K562 (cell line): ENCODE results near the gene VEZF1. TPM values are rescaled to one million over a fixed set of nuclear protein-coding genes. Genes with fewer than 3 reads are reported as not detected.
A peak's percentile ranks its signal among the peaks of the same experiment; 100 is the strongest.

ENCODE experiments used
- ATAC-seq: fragments of 200-7000 bp; cut with Tn5 transposase; 3 replicates; pipeline ENCODE4 v1.9.1; 2020; ENCODE audit warnings: moderate library complexity
- BruUV-seq: library from RNA; stranded (reverse); fragments of 400-500 nt; replicated peaks from 2 replicates; lab custom pipeline; 2021; lab: Mats Ljungman, UMichigan
- CTCF ChIA-PET: fragments of 300-600 bp; formaldehyde crosslinking; extraction: SDS; loops from one replicate; lab custom pipeline; 2021; ENCODE audit warnings: low intra/inter-chr PET ratio; lab: Yijun Ruan, JAX
- POLR2A ChIA-PET: fragments of 300-600, 350-650 bp; sonication (Branson Sonifier 250); formaldehyde crosslinking; extraction: SDS; loops from one replicate; lab custom pipeline; 2021; ENCODE audit warnings: antibody characterized with exemption, inconsistent platforms; lab: Yijun Ruan, JAX
- DNase-seq, 4 experiments: peaks; one replicate each; pipeline versions ENCODE4 v3.0.0 to v3.0.0-alpha.2; 2011 to 2018; ENCODE audit warnings: low spot score in 3 of 4, mixed read lengths in 3 of 4; ENCODE audit errors: extremely low read depth in 1 of 4
- FAIRE-seq: peaks from 2 replicates; lab custom pipeline; 2011; peaks lifted over from hg19 to GRCh38; lab: Jason Lieb, UNC
- H2AFZ ChIP-seq: 2 replicates; pipeline ENCODE4 v1.6.0; 2011; ENCODE audit warnings: low read depth, low read length, control low read depth, inconsistent platforms
- H3K27ac ChIP-seq: fragments of 200-600 bp; 3 replicates; pipeline ENCODE4 v1.8.0; 2011; ENCODE audit warnings: low read depth, mild to moderate bottlenecking, control low read depth, inconsistent platforms, low read length, moderate library complexity, mixed read lengths; ENCODE audit errors: extremely low read depth
- H3K27me3 ChIP-seq, 2 experiments: fragments of 300-600 bp in 1 of 2; 2 replicates in 1 of 2; 3 replicates in 1 of 2; pipeline versions ENCODE4 v1.6.0 to v1.8.0; 2011; ENCODE audit warnings: inconsistent platforms in 2 of 2, low read length in 2 of 2, mild to moderate bottlenecking in 1 of 2, mixed read lengths in 1 of 2, moderate library complexity in 1 of 2; ENCODE audit not compliant: control insufficient read depth in 2 of 2, insufficient read depth in 2 of 2
- H3K36me3 ChIP-seq: fragments of 300-600 bp; 3 replicates; pipeline ENCODE4 v1.8.0; 2011; ENCODE audit warnings: mild to moderate bottlenecking, low read length, inconsistent platforms; ENCODE audit not compliant: control insufficient read depth, insufficient read depth
- H3K4me1 ChIP-seq, 2 experiments: fragments of 200-600 bp in 1 of 2; replicated peaks in 1 of 2; 2 replicates in 1 of 2; 3 replicates in 1 of 2; pipeline versions ENCODE4 v1.5.1 to v1.8.0; 2011; ENCODE audit warnings: inconsistent platforms in 2 of 2, low read length in 2 of 2, mild to moderate bottlenecking in 1 of 2, mixed read lengths in 1 of 2, moderate library complexity in 1 of 2; ENCODE audit not compliant: control insufficient read depth in 2 of 2, insufficient read depth in 2 of 2
- H3K4me2 ChIP-seq: 2 replicates; pipeline ENCODE4 v1.6.1; 2011; ENCODE audit warnings: low read length, control low read depth, inconsistent platforms, mixed read lengths; ENCODE audit not compliant: insufficient read depth
- H3K4me3 ChIP-seq: fragments of 200-600 bp; sonication (generic), shearing (Covaris generic); 2 replicates; pipeline ENCODE4 v1.5.1; 2016; ENCODE audit warnings: control low read depth, inconsistent platforms
- H3K79me2 ChIP-seq: fragments of 200-600 bp; 3 replicates; pipeline ENCODE4 v1.8.0; 2011; ENCODE audit warnings: low read length, inconsistent platforms; ENCODE audit not compliant: control insufficient read depth, insufficient read depth
- H3K9ac ChIP-seq, 2 experiments: 2 replicates each; pipeline versions ENCODE4 v1.6.0 to v1.6.1; 2011; ENCODE audit warnings: low read depth in 2 of 2, low read length in 2 of 2, control low read depth in 1 of 2, inconsistent platforms in 1 of 2, mild to moderate bottlenecking in 1 of 2, mixed read lengths in 1 of 2; ENCODE audit not compliant: insufficient read depth in 1 of 2
- H3K9me1 ChIP-seq: one replicate; pipeline ENCODE4 v1.6.0; 2011; ENCODE audit warnings: inconsistent platforms, mild to moderate bottlenecking, low read length, moderate library complexity; ENCODE audit not compliant: control insufficient read depth, insufficient read depth
- H3K9me3 ChIP-seq: replicated peaks from 2 replicates; pipeline ENCODE4 v1.5.1; 2011; ENCODE audit warnings: low read depth, low read length, inconsistent platforms; ENCODE audit not compliant: control insufficient read depth, insufficient read depth
- H4K20me1 ChIP-seq: replicated peaks from 2 replicates; pipeline ENCODE4 v1.6.1; 2011; ENCODE audit warnings: low read length, inconsistent platforms, mixed read lengths; ENCODE audit not compliant: control insufficient read depth, insufficient read depth
- ILF3 ChIP-seq: fragments of 450-650 bp; IDR thresholded peaks from 2 replicates; pipeline ENCODE4 v1.6.1; 2018; ENCODE audit warnings: antibody characterized with exemption, mild to moderate bottlenecking, moderate library complexity, borderline replicate concordance
- POLR2AphosphoS2 ChIP-seq: IDR thresholded peaks from 2 replicates; pipeline ENCODE4 v1.6.1; 2012; ENCODE audit warnings: low read length, improper control_type of control experiment
- POLR2B ChIP-seq: fragments of 450-650 bp; IDR thresholded peaks from 2 replicates; pipeline ENCODE4 v1.6.1; 2018; ENCODE audit warnings: low read depth; ENCODE audit not compliant: partially characterized antibody
- SETDB1 ChIP-seq: IDR thresholded peaks from one replicate; pipeline ENCODE4 v1.6.1; 2012; ENCODE audit warnings: low read length, control low read depth, inconsistent platforms
- WGBS: fragments of 100-300 bp; shearing (Covaris generic); methylation state at CpG from one replicate; pipeline ENCODE4 v1.1.6; 2016; ENCODE audit warnings: low coverage, mixed read lengths; ENCODE audit not compliant: insufficient coverage; ENCODE audit errors: missing lambda C conversion rate; 5-methylcytosine and 5-hydroxymethylcytosine counted together
- in situ Hi-C: fragments of 300-500 bp; cut with MboI; formaldehyde crosslinking; loops from 4 replicates; pipeline ENCODE4 v1.15.0; 2018; ENCODE audit warnings: inconsistent platforms, mixed read lengths
- intact Hi-C: fragments of 100-400 bp; cut with micrococcal nuclease; formaldehyde crosslinking; loops from 2 replicates; pipeline ENCODE4 v1.14.2; 2022
- polyA plus RNA-seq, 8 experiments: library from polyadenylated mRNA; depleted of rRNA in 4 of 8; stranded (reverse) in 5 of 8; unstranded in 3 of 8; fragments of >200 nt; fragmentation: Nextera tagmentation in 2 of 8; fragmentation: Illumina TruSeq in 1 of 8; extraction: Ambion mirVana in 2 of 8; extraction: Trizol in 1 of 8; gene quantifications; 2 replicates each; pipeline versions ENCODE4 v1.2.1 to v1.2.3, GENCODE V29; 2011 to 2014; ENCODE audit warnings: inconsistent platforms in 1 of 8, missing spikeins in 1 of 8
- total RNA-seq, 7 experiments: library from RNA; depleted of rRNA in 6 of 7; stranded (reverse); fragments of >200 nt in 6 of 7; fragmentation: Illumina TruSeq in 2 of 7; extraction: Trizol in 2 of 7; gene quantifications; 2 replicates each; pipeline versions ENCODE4 v1.2.1 to v1.2.3, GENCODE V29; 2011 to 2021; ENCODE audit warnings: low replicate concordance in 1 of 7
- TF ChIP-seq, protein P1 (sequence below), 2 experiments: fragments of 450-650 bp in 1 of 2; sonication (generic) in 1 of 2; formaldehyde crosslinking; conservative IDR thresholded peaks; 2 replicates each; pipeline versions ENCODE4 v1.4.0 to v1.8.1; 2020 to 2022; ENCODE audit warnings: mild to moderate bottlenecking in 1 of 2, missing genetic modification reagents in 1 of 2
- TF ChIP-seq, protein P2 (sequence below), 2 experiments: fragments of 450-650 bp in 1 of 2; IDR thresholded peaks; 2 replicates each; pipeline ENCODE4 v1.6.1; 2011 to 2017; ENCODE audit warnings: low read depth in 2 of 2, antibody characterized with exemption in 1 of 2, borderline replicate concordance in 1 of 2, low read length in 1 of 2, mild to moderate bottlenecking in 1 of 2, mixed read lengths in 1 of 2; ENCODE audit not compliant: control insufficient read depth in 1 of 2
- TF ChIP-seq, protein P3 (sequence below): sonication (generic); formaldehyde crosslinking; IDR thresholded peaks from 2 replicates; pipeline ENCODE4 v1.8.1; 2023; ENCODE audit warnings: mild to moderate bottlenecking, missing genetic modification reagents
- TF ChIP-seq, protein P4 (sequence below): IDR thresholded peaks from 2 replicates; pipeline ENCODE4 v1.6.1; 2011; ENCODE audit warnings: borderline replicate concordance, low read depth, mild to moderate bottlenecking, moderate library complexity, low read length; ENCODE audit not compliant: insufficient read depth, poor library complexity, severe bottlenecking
- TF ChIP-seq, protein P5 (sequence below): fragments of 450-650 bp; formaldehyde crosslinking; IDR thresholded peaks from 2 replicates; pipeline ENCODE4 v1.4.0; 2022; ENCODE audit warnings: mild to moderate bottlenecking, moderate library complexity

The VEZF1 gene
- total and polyA plus RNA-seq, 9 of the 15 experiments (the other 6 are each of a cell fraction or from before 2014, with no cell fraction given): 9.5 to 33.4 (median 22.1) TPM

DNA sequence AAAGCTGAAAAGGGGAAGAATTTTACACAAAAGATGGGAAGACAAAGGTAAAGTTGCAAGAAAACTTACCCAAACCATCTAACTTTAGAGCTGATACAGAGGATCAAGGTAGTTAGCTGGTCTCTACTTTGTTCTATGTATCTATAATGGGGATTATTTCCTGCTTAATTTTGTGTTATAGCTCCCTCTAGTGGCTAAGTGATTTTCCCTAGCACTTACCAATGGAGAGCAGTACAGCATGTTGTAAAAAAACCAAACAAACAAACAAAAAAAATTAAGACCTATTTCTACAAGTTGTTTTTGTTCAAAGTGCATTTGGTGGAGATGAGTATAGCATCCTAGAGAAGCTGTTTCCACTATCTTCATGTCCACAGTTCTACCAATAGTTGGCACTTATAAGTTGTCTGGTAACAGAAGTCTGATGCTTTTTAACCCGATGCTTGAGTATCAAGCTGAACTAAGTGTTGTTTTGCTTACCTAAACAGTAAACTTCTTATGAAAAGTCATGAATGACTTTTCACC lies 11.5 kb upstream of the VEZF1 start:
- DNase-seq: peak in 2 of 4 experiments; percentile 43 to 74
- H3K27ac ChIP-seq: no peak overlapping the region
- TF ChIP-seq ILF3 (0 out of 2 replicates have a peak, but pooled peaks have one; percentile 39), POLR2B (peak; percentile 76), POLR2AphosphoS2 (peak; percentile 88), SETDB1 (no peak)
- TF ChIP-seq, protein P1, sequence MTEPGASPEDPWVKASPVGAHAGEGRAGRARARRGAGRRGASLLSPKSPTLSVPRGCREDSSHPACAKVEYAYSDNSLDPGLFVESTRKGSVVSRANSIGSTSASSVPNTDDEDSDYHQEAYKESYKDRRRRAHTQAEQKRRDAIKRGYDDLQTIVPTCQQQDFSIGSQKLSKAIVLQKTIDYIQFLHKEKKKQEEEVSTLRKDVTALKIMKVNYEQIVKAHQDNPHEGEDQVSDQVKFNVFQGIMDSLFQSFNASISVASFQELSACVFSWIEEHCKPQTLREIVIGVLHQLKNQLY (CRISPR knock-in tag; conservative IDR thresholded peaks at IDR 0.05): no peak
- TF ChIP-seq, protein P2, sequence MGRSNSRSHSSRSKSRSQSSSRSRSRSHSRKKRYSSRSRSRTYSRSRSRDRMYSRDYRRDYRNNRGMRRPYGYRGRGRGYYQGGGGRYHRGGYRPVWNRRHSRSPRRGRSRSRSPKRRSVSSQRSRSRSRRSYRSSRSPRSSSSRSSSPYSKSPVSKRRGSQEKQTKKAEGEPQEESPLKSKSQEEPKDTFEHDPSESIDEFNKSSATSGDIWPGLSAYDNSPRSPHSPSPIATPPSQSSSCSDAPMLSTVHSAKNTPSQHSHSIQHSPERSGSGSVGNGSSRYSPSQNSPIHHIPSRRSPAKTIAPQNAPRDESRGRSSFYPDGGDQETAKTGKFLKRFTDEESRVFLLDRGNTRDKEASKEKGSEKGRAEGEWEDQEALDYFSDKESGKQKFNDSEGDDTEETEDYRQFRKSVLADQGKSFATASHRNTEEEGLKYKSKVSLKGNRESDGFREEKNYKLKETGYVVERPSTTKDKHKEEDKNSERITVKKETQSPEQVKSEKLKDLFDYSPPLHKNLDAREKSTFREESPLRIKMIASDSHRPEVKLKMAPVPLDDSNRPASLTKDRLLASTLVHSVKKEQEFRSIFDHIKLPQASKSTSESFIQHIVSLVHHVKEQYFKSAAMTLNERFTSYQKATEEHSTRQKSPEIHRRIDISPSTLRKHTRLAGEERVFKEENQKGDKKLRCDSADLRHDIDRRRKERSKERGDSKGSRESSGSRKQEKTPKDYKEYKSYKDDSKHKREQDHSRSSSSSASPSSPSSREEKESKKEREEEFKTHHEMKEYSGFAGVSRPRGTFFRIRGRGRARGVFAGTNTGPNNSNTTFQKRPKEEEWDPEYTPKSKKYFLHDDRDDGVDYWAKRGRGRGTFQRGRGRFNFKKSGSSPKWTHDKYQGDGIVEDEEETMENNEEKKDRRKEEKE (IDR thresholded peaks at IDR 0.05; ENCODE audit: borderline replicate concordance in 1 of 2, control insufficient read depth in 1 of 2, low read depth in 2 of 2, low read length in 1 of 2): 0 out of 4 replicates have a peak, but pooled peaks have one; percentile 12 to 31
- TF ChIP-seq, protein P3, sequence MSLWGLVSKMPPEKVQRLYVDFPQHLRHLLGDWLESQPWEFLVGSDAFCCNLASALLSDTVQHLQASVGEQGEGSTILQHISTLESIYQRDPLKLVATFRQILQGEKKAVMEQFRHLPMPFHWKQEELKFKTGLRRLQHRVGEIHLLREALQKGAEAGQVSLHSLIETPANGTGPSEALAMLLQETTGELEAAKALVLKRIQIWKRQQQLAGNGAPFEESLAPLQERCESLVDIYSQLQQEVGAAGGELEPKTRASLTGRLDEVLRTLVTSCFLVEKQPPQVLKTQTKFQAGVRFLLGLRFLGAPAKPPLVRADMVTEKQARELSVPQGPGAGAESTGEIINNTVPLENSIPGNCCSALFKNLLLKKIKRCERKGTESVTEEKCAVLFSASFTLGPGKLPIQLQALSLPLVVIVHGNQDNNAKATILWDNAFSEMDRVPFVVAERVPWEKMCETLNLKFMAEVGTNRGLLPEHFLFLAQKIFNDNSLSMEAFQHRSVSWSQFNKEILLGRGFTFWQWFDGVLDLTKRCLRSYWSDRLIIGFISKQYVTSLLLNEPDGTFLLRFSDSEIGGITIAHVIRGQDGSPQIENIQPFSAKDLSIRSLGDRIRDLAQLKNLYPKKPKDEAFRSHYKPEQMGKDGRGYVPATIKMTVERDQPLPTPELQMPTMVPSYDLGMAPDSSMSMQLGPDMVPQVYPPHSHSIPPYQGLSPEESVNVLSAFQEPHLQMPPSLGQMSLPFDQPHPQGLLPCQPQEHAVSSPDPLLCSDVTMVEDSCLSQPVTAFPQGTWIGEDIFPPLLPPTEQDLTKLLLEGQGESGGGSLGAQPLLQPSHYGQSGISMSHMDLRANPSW: no peak
- TF ChIP-seq, protein P4, sequence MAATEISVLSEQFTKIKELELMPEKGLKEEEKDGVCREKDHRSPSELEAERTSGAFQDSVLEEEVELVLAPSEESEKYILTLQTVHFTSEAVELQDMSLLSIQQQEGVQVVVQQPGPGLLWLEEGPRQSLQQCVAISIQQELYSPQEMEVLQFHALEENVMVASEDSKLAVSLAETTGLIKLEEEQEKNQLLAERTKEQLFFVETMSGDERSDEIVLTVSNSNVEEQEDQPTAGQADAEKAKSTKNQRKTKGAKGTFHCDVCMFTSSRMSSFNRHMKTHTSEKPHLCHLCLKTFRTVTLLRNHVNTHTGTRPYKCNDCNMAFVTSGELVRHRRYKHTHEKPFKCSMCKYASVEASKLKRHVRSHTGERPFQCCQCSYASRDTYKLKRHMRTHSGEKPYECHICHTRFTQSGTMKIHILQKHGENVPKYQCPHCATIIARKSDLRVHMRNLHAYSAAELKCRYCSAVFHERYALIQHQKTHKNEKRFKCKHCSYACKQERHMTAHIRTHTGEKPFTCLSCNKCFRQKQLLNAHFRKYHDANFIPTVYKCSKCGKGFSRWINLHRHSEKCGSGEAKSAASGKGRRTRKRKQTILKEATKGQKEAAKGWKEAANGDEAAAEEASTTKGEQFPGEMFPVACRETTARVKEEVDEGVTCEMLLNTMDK: peak; percentile 27
- TF ChIP-seq, protein P5, sequence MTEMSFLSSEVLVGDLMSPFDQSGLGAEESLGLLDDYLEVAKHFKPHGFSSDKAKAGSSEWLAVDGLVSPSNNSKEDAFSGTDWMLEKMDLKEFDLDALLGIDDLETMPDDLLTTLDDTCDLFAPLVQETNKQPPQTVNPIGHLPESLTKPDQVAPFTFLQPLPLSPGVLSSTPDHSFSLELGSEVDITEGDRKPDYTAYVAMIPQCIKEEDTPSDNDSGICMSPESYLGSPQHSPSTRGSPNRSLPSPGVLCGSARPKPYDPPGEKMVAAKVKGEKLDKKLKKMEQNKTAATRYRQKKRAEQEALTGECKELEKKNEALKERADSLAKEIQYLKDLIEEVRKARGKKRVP: peak; percentile 30; the same call in 1 of the 2 replicates

More for the DNA sequence above, 11.5 kb upstream of the VEZF1 start:
- FAIRE-seq (peak; percentile 77), ATAC-seq (peak; percentile 72)
- H3K4me1 ChIP-seq: peaks cover 0 to 12% of the 10 kb centered on the region in 2 experiments; a peak in 3 of 5 replicates
- POLR2A ChIA-PET: interaction anchor here (0.6 to 7.6 kb wide), 17 partner anchors 6 to 150 kb away, joined by 3 to 82 read pairs (median 4); partner anchors contain the start of genes MRPS23, SRSF1 and VEZF1
- peaks cover 3% of the 10 kb centered on the region for H3K9me1 ChIP-seq
- no peak overlapping the region for H3K9ac ChIP-seq
- intact Hi-C loops: loop anchor here (5.0 kb wide), 2 partner anchors 92 to 113 kb away; no protein-coding TSS in a partner anchor
- H3K4me3 ChIP-seq: no peak overlapping the region
- H4K20me1 ChIP-seq: peaks cover 22% of the 10 kb centered on the region
- peaks cover 71% of the 10 kb centered on the region for H3K36me3 ChIP-seq
- no peak overlapping the region for H2AFZ ChIP-seq
- H3K79me2 ChIP-seq: peaks cover 33% of the 10 kb centered on the region
- in situ Hi-C loops: loop anchor here (5.0 kb wide), 1 partner anchor 147 kb away; the partner anchor contains the start of gene MRPS23
- no peak overlapping the region for H3K4me2 ChIP-seq
- no TSS peak for BruUV-seq
- CTCF ChIA-PET: interaction anchor here (0.6 to 2.0 kb wide), 4 partner anchors 107 to 1005 kb away, joined by 3 to 17 read pairs (median 4); no protein-coding TSS in a partner anchor
- H3K27me3 ChIP-seq: no peaks in the 10 kb centered on the region
- 95% methylated on average over 1 of the region's 1 CpG for WGBS
- H3K9me3 ChIP-seq: no peaks in the 10 kb centered on the region
